Measurements from ENCODE around the gene CCDC50. TPM values are rescaled to one million over a fixed set of nuclear protein-coding genes. Genes with fewer than 3 reads are reported as not detected.

The CCDC50 gene
- total RNA-seq, 1 experiment from 2014 or later: 124 TPM

- CTCF ChIA-PET: interaction anchor here (0.7 kb wide), 1 partner anchor 47 kb away, joined by 3 read pairs; no protein-coding TSS in a partner anchor
- no peaks in the 10 kb centered on the region for H3K27me3 Mint-ChIP-seq (ENCODE audit: unreplicated experiment)
- intact Hi-C loops (cut with micrococcal nuclease; ENCODE audit: unreplicated experiment): no loop called here
- no peak overlapping the region for H3K4me3 Mint-ChIP-seq (ENCODE audit: low read depth, unreplicated experiment)
- no TSS peak for BruUV-seq (replicated peaks)
- no peaks in the 10 kb centered on the region for H3K9me3 Mint-ChIP-seq (ENCODE audit: low read depth, unreplicated experiment)
- no peaks in the 10 kb centered on the region for H3K36me3 Mint-ChIP-seq (ENCODE audit: insufficient read depth, unreplicated experiment)
- no peak for DNase-seq
- H3K4me1 Mint-ChIP-seq (ENCODE audit: low read depth, unreplicated experiment): no peaks in the 10 kb centered on the region
- H3K27ac Mint-ChIP-seq (ENCODE audit: unreplicated experiment): no peak overlapping the region
- no peak for TF ChIP-seq CTCF (IDR thresholded peaks at IDR 0.05; ENCODE audit: unreplicated experiment)
Observed at GRCh38 chr3:191296041-191296541, 33.1 kb upstream of the CCDC50 start.

GRCh38 chr3:191298846-191299245, 30.3 kb upstream of the CCDC50 start:
- CTCF ChIA-PET: no interaction called here
- no peak for TF ChIP-seq CTCF (IDR thresholded peaks at IDR 0.05; ENCODE audit: unreplicated experiment)
- intact Hi-C loops (cut with micrococcal nuclease; ENCODE audit: unreplicated experiment): no loop called here
- H3K27ac Mint-ChIP-seq (ENCODE audit: unreplicated experiment): no peak overlapping the region
- H3K4me3 Mint-ChIP-seq (ENCODE audit: low read depth, unreplicated experiment): no peak overlapping the region
- no TSS peak for BruUV-seq (replicated peaks)
- DNase-seq: no peak
- no peaks in the 10 kb centered on the region for H3K27me3 Mint-ChIP-seq (ENCODE audit: unreplicated experiment)
- no peaks in the 10 kb centered on the region for H3K4me1 Mint-ChIP-seq (ENCODE audit: low read depth, unreplicated experiment)
- no peaks in the 10 kb centered on the region for H3K9me3 Mint-ChIP-seq (ENCODE audit: low read depth, unreplicated experiment)
- no peaks in the 10 kb centered on the region for H3K36me3 Mint-ChIP-seq (ENCODE audit: insufficient read depth, unreplicated experiment)

GRCh38 chr3:191300422-191300821, 28.8 kb upstream of the CCDC50 start:
- CTCF ChIA-PET: no interaction called here
- H3K9me3 Mint-ChIP-seq (ENCODE audit: low read depth, unreplicated experiment): no peaks in the 10 kb centered on the region
- H3K36me3 Mint-ChIP-seq (ENCODE audit: insufficient read depth, unreplicated experiment): no peaks in the 10 kb centered on the region
- BruUV-seq (replicated peaks): no TSS peak
- no peaks in the 10 kb centered on the region for H3K27me3 Mint-ChIP-seq (ENCODE audit: unreplicated experiment)
- no peak for DNase-seq
- H3K4me1 Mint-ChIP-seq (ENCODE audit: low read depth, unreplicated experiment): no peaks in the 10 kb centered on the region
- intact Hi-C loops (cut with micrococcal nuclease; ENCODE audit: unreplicated experiment): no loop called here
- no peak for TF ChIP-seq CTCF (IDR thresholded peaks at IDR 0.05; ENCODE audit: unreplicated experiment)
- H3K27ac Mint-ChIP-seq (ENCODE audit: unreplicated experiment): no peak overlapping the region
- no peak overlapping the region for H3K4me3 Mint-ChIP-seq (ENCODE audit: low read depth, unreplicated experiment)

GRCh38 chr3:191301017-191301416, 28.2 kb upstream of the CCDC50 start:
- Mint-ChIP-seq H3K27ac (ENCODE audit: unreplicated experiment) (no peak overlapping the region), H3K9me3 (ENCODE audit: low read depth, unreplicated experiment) (no peaks in the 10 kb centered on the region), H3K36me3 (ENCODE audit: insufficient read depth, unreplicated experiment) (no peaks in the 10 kb centered on the region), H3K4me1 (ENCODE audit: low read depth, unreplicated experiment) (no peaks in the 10 kb centered on the region), H3K4me3 (ENCODE audit: low read depth, unreplicated experiment) (no peak overlapping the region), H3K27me3 (ENCODE audit: unreplicated experiment) (no peaks in the 10 kb centered on the region)
- no peak for TF ChIP-seq CTCF (IDR thresholded peaks at IDR 0.05; ENCODE audit: unreplicated experiment)
- no TSS peak for BruUV-seq (replicated peaks)
- no peak for DNase-seq
- intact Hi-C loops (cut with micrococcal nuclease; ENCODE audit: unreplicated experiment): no loop called here
- CTCF ChIA-PET: no interaction called here
